HG03558 (cell line): ENCODE measurements around the gene ANKRD13C.

ENCODE experiments used
- ATAC-seq: cut with Tn5 transposase; IDR thresholded peaks from one replicate; pipeline ENCODE4 v1.9.1; 2021; ENCODE audit warnings: moderate number of reproducible peaks; ENCODE audit not compliant: unreplicated experiment; ENCODE audit errors: extremely low read depth

The ANKRD13C gene

GRCh38 chr1:70224954-70225353, 129.6 kb downstream of the ANKRD13C start:
- no peak for ATAC-seq

- ATAC-seq: no peak
These were observed 131.7 kb downstream of the ANKRD13C start for GRCh38 chr1:70222716-70223235.

- ATAC-seq: peak; percentile 86
These were observed 133.0 kb downstream of the ANKRD13C start, which contains the start of gene SRSF11 for GRCh38 chr1:70221238-70222121. SRSF11 (plus strand) TSS chr1:70221380; CDS start chr1:70221637, 257 bp downstream.

- no peak for ATAC-seq
These were observed 133.8 kb downstream of the ANKRD13C start for GRCh38 chr1:70220517-70221237.

GRCh38 chr1:70220015-70220414, 134.5 kb downstream of the ANKRD13C start:
- ATAC-seq: no peak

- no peak for ATAC-seq
These were observed 143.0 kb downstream of the ANKRD13C start for GRCh38 chr1:70211541-70211940.

GRCh38 chr1:70210820-70211219, 143.7 kb downstream of the ANKRD13C start:
- ATAC-seq: no peak
